ENCODE data around the gene STAG3.
"Not testable (repeated sequence)": the region's sequence is repeated elsewhere in the genome, so short reads cannot be mapped to it uniquely, and the experiment has no call there.

The STAG3 gene

DNA sequence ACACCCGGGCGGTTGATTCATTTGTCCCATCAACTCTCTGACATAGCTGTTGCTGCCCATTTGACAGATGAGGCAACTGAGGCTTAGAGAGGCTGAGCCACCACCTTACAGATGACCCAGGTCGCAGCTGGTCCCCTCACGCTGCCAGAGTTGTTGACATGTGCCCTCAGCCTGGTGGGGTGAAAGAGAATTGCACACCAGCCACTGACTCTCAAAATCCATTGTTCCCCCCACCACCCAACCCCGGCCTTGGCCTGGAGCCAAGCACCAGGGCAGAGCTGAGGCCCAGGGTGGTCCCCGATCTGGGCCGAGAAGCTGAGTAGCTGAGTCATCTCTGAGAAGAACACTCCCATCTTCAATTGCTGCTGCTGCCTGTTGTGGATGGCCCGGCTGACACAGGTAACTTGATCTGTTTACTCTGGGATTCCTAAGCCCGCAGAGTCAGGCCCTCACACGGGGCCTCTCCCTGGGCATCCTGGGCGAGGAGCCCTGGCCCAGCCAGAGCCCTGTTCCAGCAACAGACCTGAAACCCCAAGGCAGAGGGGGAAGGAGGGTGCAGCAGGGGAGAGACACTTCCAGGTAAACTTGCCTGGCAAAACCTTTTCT is 69.5 kb downstream of the STAG3 start:
- no peak for DNase-seq

DNA sequence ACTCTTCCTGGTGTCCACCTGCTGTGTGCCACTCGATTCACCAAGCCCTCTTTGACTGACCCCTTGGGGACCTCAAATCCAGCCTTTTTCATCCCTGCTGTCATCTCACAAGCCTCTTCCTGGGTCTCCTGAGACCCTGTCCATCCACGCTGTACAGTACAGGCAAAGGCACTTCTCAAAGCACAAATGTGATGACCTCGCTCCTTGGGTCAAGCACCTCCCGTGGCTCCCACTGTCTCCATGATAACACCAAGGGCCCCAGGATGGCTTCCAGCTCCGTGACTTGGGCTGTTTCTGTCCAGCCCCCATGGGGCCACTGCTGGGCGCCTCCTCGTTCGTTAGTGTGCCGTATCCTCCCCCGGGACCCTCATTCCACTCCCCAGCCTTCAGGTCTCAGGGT is 70.8 kb downstream of the STAG3 start:
- DNase-seq, result no peak

- no peak for DNase-seq
Observed at GRCh38 chr7:100257017-100257416, 79.3 kb downstream of the STAG3 start.

- not testable (repeated sequence) for DNase-seq
Observed at GRCh38 chr7:100259984-100260383, 82.3 kb downstream of the STAG3 start.

GRCh38 chr7:100262896-100263295 is 85.2 kb downstream of the STAG3 start:
- not testable (repeated sequence) for DNase-seq
